ENCODE measurements around the gene SCYGR7. TPM values are rescaled to one million over a fixed set of nuclear protein-coding genes. Genes with fewer than 3 reads are reported as not detected.
A peak's percentile ranks its signal among the peaks of the same experiment; 100 is the strongest.
"Not testable (repeated sequence)": the region's sequence is repeated elsewhere in the genome, so short reads cannot be mapped to it uniquely, and the experiment has no call there.

The SCYGR7 gene
- total and polyA plus RNA-seq, 2 experiments from 2014 or later: not detected

- TF ChIP-seq REST (IDR thresholded peaks at IDR 0.05; ENCODE audit: unreplicated experiment) (no peak), EZH2 (IDR thresholded peaks at IDR 0.05; ENCODE audit: low read depth, unreplicated experiment) (no peak)
Measured at GRCh38 chr2:227745594-227745993, 17.5 kb downstream of the SCYGR7 start, which contains the start of gene SCYGR8 (continued).

- no peaks in the 10 kb centered on the region for H3K27me3 ChIP-seq (ENCODE audit: insufficient read depth)
- H2AFZ ChIP-seq: no peak overlapping the region
- no peaks in the 10 kb centered on the region for H3K79me2 ChIP-seq (replicated peaks; ENCODE audit: insufficient read depth)
- H3K4me2 ChIP-seq: no peak overlapping the region
- TF ChIP-seq POLR2AphosphoS5 (IDR thresholded peaks at IDR 0.05; ENCODE audit: low read depth) (no peak), STAT1 (IDR thresholded peaks at IDR 0.05; ENCODE audit: unreplicated experiment) (no peak), REST (IDR thresholded peaks at IDR 0.05; ENCODE audit: unreplicated experiment) (no peak), CREB1 (CRISPR knock-in tag; IDR thresholded peaks at IDR 0.05; ENCODE audit: low read depth) (no peak), EZH2 (IDR thresholded peaks at IDR 0.05; ENCODE audit: low read depth, unreplicated experiment) (no peak), EZH2phosphoT487 (IDR thresholded peaks at IDR 0.05; ENCODE audit: unreplicated experiment) (no peak), CTCF (conservative IDR thresholded peaks at IDR 0.05; ENCODE audit: low read depth in 2 of 2) (peak; percentile 91 to 96)
- H3K36me3 ChIP-seq (ENCODE audit: insufficient read depth): no peaks in the 10 kb centered on the region
- no peak overlapping the region for H3K27ac Mint-ChIP-seq
- no peaks in the 10 kb centered on the region for H4K20me1 ChIP-seq (replicated peaks; ENCODE audit: insufficient read depth)
- peak; percentile 87 for ATAC-seq
- no peaks in the 10 kb centered on the region for H3K9me2 ChIP-seq (ENCODE audit: insufficient read depth)
- H3K9me3 Mint-ChIP-seq: no peaks in the 10 kb centered on the region
- no peaks in the 10 kb centered on the region for H3F3A ChIP-seq (replicated peaks; ENCODE audit: low read depth)
- H3K4me3 ChIP-seq: no peak overlapping the region
- H3K27me3 Mint-ChIP-seq (ENCODE audit: insufficient read depth, low read depth, poor library complexity): peaks cover 7% of the 10 kb centered on the region
- H3K27ac ChIP-seq (ENCODE audit: low read depth): no peak overlapping the region
- peak; percentile 90 for DNase-seq (ENCODE audit: low spot score)
- no peaks in the 10 kb centered on the region for H3K36me3 Mint-ChIP-seq (ENCODE audit: low read depth)
- no peak overlapping the region for H3K4me3 Mint-ChIP-seq
- H3K4me1 ChIP-seq (ENCODE audit: insufficient read depth): no peaks in the 10 kb centered on the region
- peaks cover 3% of the 10 kb centered on the region; the same call in 2 of the 3 replicates for H3K4me1 Mint-ChIP-seq
Measured at GRCh38 chr2:227748079-227748478, 19.9 kb downstream of the SCYGR7 start.

- H4K20me1 ChIP-seq (replicated peaks; ENCODE audit: insufficient read depth); H3K4me3 Mint-ChIP-seq; H3K9me2 ChIP-seq (ENCODE audit: insufficient read depth); ATAC-seq; H3K36me3 ChIP-seq (ENCODE audit: insufficient read depth); H3F3A ChIP-seq (replicated peaks; ENCODE audit: low read depth); H3K36me3 Mint-ChIP-seq (ENCODE audit: low read depth); H3K4me2 ChIP-seq; H2AFZ ChIP-seq; H3K79me2 ChIP-seq (replicated peaks; ENCODE audit: insufficient read depth); H3K27ac ChIP-seq (ENCODE audit: low read depth); H3K9me3 Mint-ChIP-seq; H3K27me3 ChIP-seq (ENCODE audit: insufficient read depth); H3K27me3 Mint-ChIP-seq (ENCODE audit: insufficient read depth, low read depth, poor library complexity); H3K27ac Mint-ChIP-seq; DNase-seq (ENCODE audit: low spot score); H3K4me1 ChIP-seq (ENCODE audit: insufficient read depth); H3K4me3 ChIP-seq: not testable (repeated sequence)
- peaks cover 31% of the 10 kb centered on the region for H3K4me1 Mint-ChIP-seq
Measured at GRCh38 chr2:227756261-227756660, 28.1 kb downstream of the SCYGR7 start.

Measured in GM23338 (cell line).